Transverse colon (tissue), 4 donors: Measurements from ENCODE around the gene WDR26. TPM values are rescaled to one million over a fixed set of nuclear protein-coding genes. Genes with fewer than 3 reads are reported as not detected.
A peak's percentile ranks its signal among the peaks of the same experiment; 100 is the strongest.

Experiments
- DNase-seq: peaks from one replicate; pipeline ENCODE4 v3.0.0-alpha.2; 2019
- H3K27ac ChIP-seq, 4 donors: fragments of 200-600 bp; sonication (generic); 2 replicates each; pipeline ENCODE4 v1.5.1; 2016 to 2018; ENCODE audit warnings: inconsistent platforms in 4 of 4
- H3K27me3 ChIP-seq: fragments of 200-600 bp; sonication (generic); 2 replicates; pipeline ENCODE4 v1.5.1; 2017; ENCODE audit warnings: inconsistent platforms
- H3K36me3 ChIP-seq, 4 donors: fragments of 200-600 bp; sonication (generic); 2 replicates each; pipeline ENCODE4 v1.5.1; 2017 to 2019; ENCODE audit warnings: inconsistent platforms in 4 of 4
- H3K4me1 ChIP-seq, 4 donors: fragments of 200-600 bp; sonication (generic); 2 replicates each; pipeline ENCODE4 v1.5.1; 2017 to 2020; ENCODE audit warnings: inconsistent platforms in 4 of 4
- H3K4me3 ChIP-seq, 4 donors: fragments of 200-600 bp; sonication (generic); 1 replicate in 1 of 4; 2 replicates in 3 of 4; pipeline versions ENCODE4 v1.5.1 to v1.6.1; 2017 to 2019; ENCODE audit warnings: inconsistent platforms in 4 of 4
- H3K9me3 ChIP-seq, 2 donors: fragments of 200-600 bp; sonication (generic); 2 replicates each; pipeline ENCODE4 v1.5.1; 2017 to 2019; ENCODE audit warnings: inconsistent platforms in 2 of 2
- EP300 ChIP-seq: sonication (generic); formaldehyde crosslinking; IDR thresholded peaks from one replicate; pipeline ENCODE4 v1.6.1; 2017; ENCODE audit warnings: antibody characterized with exemption, low read depth
- POLR2A ChIP-seq: fragments of 450-650 bp; IDR thresholded peaks from one replicate; pipeline ENCODE4 v1.6.1; 2016; ENCODE audit warnings: antibody characterized with exemption, mild to moderate bottlenecking, moderate library complexity
- POLR2AphosphoS5 ChIP-seq, 3 donors: sonication (generic); formaldehyde crosslinking; IDR thresholded peaks; one replicate each; pipeline ENCODE4 v1.6.1; 2016; ENCODE audit warnings: antibody characterized with exemption in 3 of 3
- WGBS, 2 donors: methylation state at CpG; one replicate each; pipeline ENCODE4 v1.1.5; 2018; ENCODE audit warnings: low coverage in 1 of 2; 5-methylcytosine and 5-hydroxymethylcytosine counted together
- in situ Hi-C, 4 donors: fragments of 200-750 bp; cut with MboI; loops; one replicate each; pipeline versions ENCODE4 v1.15.0 to v1.15.1; 2017; ENCODE audit warnings: low sequenced_read_pairs in 3 of 4, low pct_ligation_motif_present in 1 of 4, low pct_unique_long_range_greater_than_20kb in 1 of 4
- intact Hi-C: fragments of 100-400 bp; cut with DNase I; formaldehyde crosslinking; loops from one replicate; pipeline ENCODE4 v1.15.1; 2023; ENCODE audit warnings: low total_unique reads
- total RNA-seq, 4 donors: library from RNA; depleted of rRNA; stranded (reverse); fragments of >200 nt; gene quantifications; one replicate each; pipeline ENCODE4 v1.1.0, GENCODE V29; 2016
- TF ChIP-seq, protein P1 (sequence below), 5 experiments: fragments of 200-600 bp in 3 of 5; fragments of 450-650 bp in 2 of 5; sonication (generic) in 3 of 5; IDR thresholded peaks; 1 replicate in 2 of 5; 2 replicates in 3 of 5; pipeline ENCODE4 v1.5.1; 2016 to 2017; ENCODE audit warnings: antibody characterized with exemption in 5 of 5, inconsistent platforms in 3 of 5, mild to moderate bottlenecking in 2 of 5, moderate library complexity in 1 of 5

WDR26 gene
- total RNA-seq, 4 donors from 2014 or later: 77.4 to 127 (median 109) TPM

DNA sequence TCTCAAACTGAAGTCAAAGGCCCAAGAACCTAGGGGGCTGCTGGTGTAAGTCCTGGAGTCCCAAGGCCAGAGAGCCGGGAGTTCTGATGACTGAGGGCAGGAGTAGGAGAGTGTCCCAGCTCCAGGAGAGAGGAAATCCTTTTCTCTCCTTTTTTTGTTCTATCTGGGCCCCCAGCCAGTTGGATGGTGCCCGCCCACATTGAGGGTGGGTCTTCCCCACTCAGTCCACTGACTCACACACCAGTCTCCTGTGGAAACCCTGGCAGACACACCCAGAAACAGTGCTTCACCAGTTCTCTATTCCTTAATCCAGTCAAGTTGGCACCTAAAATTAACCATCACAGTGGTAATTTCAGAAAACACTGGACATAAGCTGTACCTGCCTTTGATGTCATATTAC, 12.7 kb upstream of the WDR26 start:
- in situ Hi-C loops (no loop called here), intact Hi-C loops (no loop called here)
- Histone ChIP-seq H3K27me3 (no peaks in the 10 kb centered on the region), H3K27ac (no peak overlapping the region), H3K36me3 (no peaks in the 10 kb centered on the region), H3K4me3 (no peak overlapping the region), H3K9me3 (no peaks in the 10 kb centered on the region), H3K4me1 (no peaks in the 10 kb centered on the region)
- DNase-seq: no peak
- WGBS, 2 donors: 80 to 83% methylated on average over 1 to 2 of the region's 2 CpGs
- TF ChIP-seq POLR2AphosphoS5 (IDR thresholded peaks at IDR 0.05) (no peak), EP300 (no peak), POLR2A (no peak)
- TF ChIP-seq, protein P1, sequence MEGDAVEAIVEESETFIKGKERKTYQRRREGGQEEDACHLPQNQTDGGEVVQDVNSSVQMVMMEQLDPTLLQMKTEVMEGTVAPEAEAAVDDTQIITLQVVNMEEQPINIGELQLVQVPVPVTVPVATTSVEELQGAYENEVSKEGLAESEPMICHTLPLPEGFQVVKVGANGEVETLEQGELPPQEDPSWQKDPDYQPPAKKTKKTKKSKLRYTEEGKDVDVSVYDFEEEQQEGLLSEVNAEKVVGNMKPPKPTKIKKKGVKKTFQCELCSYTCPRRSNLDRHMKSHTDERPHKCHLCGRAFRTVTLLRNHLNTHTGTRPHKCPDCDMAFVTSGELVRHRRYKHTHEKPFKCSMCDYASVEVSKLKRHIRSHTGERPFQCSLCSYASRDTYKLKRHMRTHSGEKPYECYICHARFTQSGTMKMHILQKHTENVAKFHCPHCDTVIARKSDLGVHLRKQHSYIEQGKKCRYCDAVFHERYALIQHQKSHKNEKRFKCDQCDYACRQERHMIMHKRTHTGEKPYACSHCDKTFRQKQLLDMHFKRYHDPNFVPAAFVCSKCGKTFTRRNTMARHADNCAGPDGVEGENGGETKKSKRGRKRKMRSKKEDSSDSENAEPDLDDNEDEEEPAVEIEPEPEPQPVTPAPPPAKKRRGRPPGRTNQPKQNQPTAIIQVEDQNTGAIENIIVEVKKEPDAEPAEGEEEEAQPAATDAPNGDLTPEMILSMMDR (IDR thresholded peaks at IDR 0.05): no peak

- H3K4me1 ChIP-seq: peaks cover 0 to 16% (median 14%) of the 10 kb centered on the region in 4 donors
- H3K4me3 ChIP-seq: no peak overlapping the region
- 67 to 85% methylated on average over 4 to 7 of the region's 7 CpGs for WGBS, 2 donors
- no peak overlapping the region for H3K27ac ChIP-seq
- TF ChIP-seq, protein P1 (IDR thresholded peaks at IDR 0.05): no peak
- TF ChIP-seq EP300 (no peak), POLR2A (no peak), POLR2AphosphoS5 (IDR thresholded peaks at IDR 0.05) (no peak)
- no peak for DNase-seq
- H3K27me3 ChIP-seq: no peaks in the 10 kb centered on the region
- in situ Hi-C loops (no loop called here), intact Hi-C loops (loop anchor here (5.0 kb wide), 1 partner anchor 82 kb away; the partner anchor contains the start of gene CNIH4)
- no peaks in the 10 kb centered on the region for H3K9me3 ChIP-seq
- no peaks in the 10 kb centered on the region for H3K36me3 ChIP-seq
Observed at GRCh38 chr1:224438989-224439388, 4.4 kb upstream of the WDR26 start.

GRCh38 chr1:224435999-224436398, 1.4 kb upstream of the WDR26 start:
- no peaks in the 10 kb centered on the region for H3K27me3 ChIP-seq
- in situ Hi-C loops: no loop called here
- DNase-seq: no peak
- intact Hi-C loops: loop anchor here (5.0 kb wide), 1 partner anchor 79 kb away; the partner anchor contains the start of gene CNIH4
- no peaks in the 10 kb centered on the region for H3K9me3 ChIP-seq
- H3K27ac ChIP-seq: peak overlapping the region; percentile 92 to 98 (median 97)
- H3K4me1 ChIP-seq: peaks cover 12 to 37% (median 32%) of the 10 kb centered on the region in 4 donors
- peaks cover 0 to 5% (median 0%) of the 10 kb centered on the region in 4 donors for H3K36me3 ChIP-seq
- 45 to 57% methylated on average over 1 of the region's 1 CpG for WGBS, 2 donors
- H3K4me3 ChIP-seq: peak overlapping the region in 1 of 4 donors; percentile 94
- TF ChIP-seq POLR2A (no peak), POLR2AphosphoS5 (IDR thresholded peaks at IDR 0.05) (no peak), EP300 (no peak)
- TF ChIP-seq, protein P1 (IDR thresholded peaks at IDR 0.05): no peak

DNA sequence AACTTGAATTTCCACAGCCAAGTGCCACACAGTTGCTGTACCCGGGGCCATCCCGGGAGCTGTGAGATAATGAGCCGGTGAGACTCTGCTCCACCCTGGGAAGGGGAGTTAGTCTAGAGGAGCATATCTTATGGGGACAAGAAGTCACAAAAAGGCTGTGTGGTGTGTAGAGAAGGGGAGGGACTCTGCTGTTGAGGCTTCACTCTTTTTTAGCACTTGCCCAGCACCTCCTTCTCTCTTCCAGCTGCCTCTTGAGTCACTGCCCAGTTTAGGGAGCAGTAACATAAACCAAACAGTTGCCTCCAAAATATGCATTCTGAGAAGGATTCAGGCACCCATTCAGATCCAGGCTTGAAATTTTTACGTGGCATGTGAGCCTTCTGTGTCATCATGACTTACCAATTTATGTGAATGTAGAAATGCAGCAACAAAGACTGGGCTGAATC, 744 bp upstream of the WDR26 start:
- Histone ChIP-seq H3K9me3 (no peaks in the 10 kb centered on the region), H3K27ac (peak overlapping the region; percentile 92 to 98 (median 97)), H3K4me1 (peaks cover 17 to 43% (median 38%) of the 10 kb centered on the region in 4 donors), H3K36me3 (peaks cover 0 to 5% (median 0%) of the 10 kb centered on the region in 4 donors), H3K27me3 (no peaks in the 10 kb centered on the region), H3K4me3 (peak overlapping the region; percentile 55 to 94 (median 84))
- intact Hi-C loops: loop anchor here (5.0 kb wide), 1 partner anchor 78 kb away; the partner anchor contains the start of gene CNIH4
- in situ Hi-C loops: no loop called here
- WGBS, 2 donors: 0% methylated on average over 3 to 4 of the region's 4 CpGs
- no peak for DNase-seq
- no peak for TF ChIP-seq POLR2AphosphoS5 (IDR thresholded peaks at IDR 0.05)
- TF ChIP-seq POLR2A: no peak
- TF ChIP-seq, protein P1 (IDR thresholded peaks at IDR 0.05): no peak
- TF ChIP-seq EP300: no peak
